Measurements from ENCODE around the gene PRKCE. TPM values are rescaled to one million over a fixed set of nuclear protein-coding genes. Genes with fewer than 3 reads are reported as not detected.
A peak's percentile ranks its signal among the peaks of the same experiment; 100 is the strongest.

Gene PRKCE
- total and polyA plus RNA-seq, 2 experiments from 2014 or later = 0.94 to 1.2 TPM

- Mint-ChIP-seq H3K36me3 (ENCODE audit: low read depth) (no peaks in the 10 kb centered on the region), H3K9me3 (no peaks in the 10 kb centered on the region), H3K27ac (no peak overlapping the region; the same call in 1 of the 2 replicates), H3K4me3 (no peak overlapping the region), H3K27me3 (ENCODE audit: insufficient read depth, low read depth, poor library complexity) (peaks cover 7% of the 10 kb centered on the region), H3K4me1 (peaks cover 3% of the 10 kb centered on the region; the same call in 1 of the 3 replicates)
- Histone ChIP-seq H4K20me1 (replicated peaks; ENCODE audit: insufficient read depth) (no peaks in the 10 kb centered on the region), H3F3A (replicated peaks; ENCODE audit: low read depth) (no peaks in the 10 kb centered on the region), H3K79me2 (replicated peaks; ENCODE audit: insufficient read depth) (no peaks in the 10 kb centered on the region), H3K4me1 (ENCODE audit: insufficient read depth) (no peaks in the 10 kb centered on the region), H3K36me3 (ENCODE audit: insufficient read depth) (no peaks in the 10 kb centered on the region), H3K4me2 (no peak overlapping the region), H3K27me3 (ENCODE audit: insufficient read depth) (no peaks in the 10 kb centered on the region), H3K9me2 (ENCODE audit: insufficient read depth) (0 out of 2 replicates have a peak, but pooled peaks cover 4% of the 10 kb centered on the region), H2AFZ (no peak overlapping the region), H3K4me3 (no peak overlapping the region), H3K27ac (ENCODE audit: low read depth) (no peak overlapping the region)
- TF ChIP-seq CREB1 (CRISPR knock-in tag; IDR thresholded peaks at IDR 0.05; ENCODE audit: low read depth) (no peak), ETS1 (IDR thresholded peaks at IDR 0.05) (no peak), ZNF462 (CRISPR knock-in tag; IDR thresholded peaks at IDR 0.05) (no peak), EZH2phosphoT487 (IDR thresholded peaks at IDR 0.05; ENCODE audit: unreplicated experiment) (no peak), ZNF114 (CRISPR knock-in tag; IDR thresholded peaks at IDR 0.05) (no peak), EZH2 (IDR thresholded peaks at IDR 0.05; ENCODE audit: low read depth, unreplicated experiment) (no peak), NANOG (IDR thresholded peaks at IDR 0.05; ENCODE audit: borderline replicate concordance) (no peak), REST (IDR thresholded peaks at IDR 0.05; ENCODE audit: unreplicated experiment) (no peak), JUNB (IDR thresholded peaks at IDR 0.05; ENCODE audit: unreplicated experiment) (no peak), POLR2AphosphoS5 (IDR thresholded peaks at IDR 0.05; ENCODE audit: low read depth) (no peak), CTCF (conservative IDR thresholded peaks at IDR 0.05; ENCODE audit: low read depth in 2 of 2) (no peak), ZNF331 (CRISPR knock-in tag; IDR thresholded peaks at IDR 0.05; ENCODE audit: low read depth) (no peak), STAT1 (IDR thresholded peaks at IDR 0.05; ENCODE audit: unreplicated experiment) (no peak)
- ATAC-seq (peak; percentile 75), DNase-seq (ENCODE audit: low spot score) (no peak)
Measured at GRCh38 chr2:45699032-45699658, 47.7 kb downstream of the PRKCE start.
